IPS-11a (cell line): ENCODE data around the gene FLT4.
A peak's percentile ranks its signal among the peaks of the same experiment; 100 is the strongest.
"Not testable (repeated sequence)": the region's sequence is repeated elsewhere in the genome, so short reads cannot be mapped to it uniquely, and the experiment has no call there.

Source experiments
- H3K4me3 ChIP-seq: one replicate; pipeline ENCODE4 v1.5.1; 2013; ENCODE audit warnings: low read depth, low read length, control low read depth

FLT4 gene

GRCh38 chr5:180670586-180671359 lies 21.4 kb upstream of the FLT4 start:
- H3K4me3 ChIP-seq, result no peak overlapping the region

- no peak overlapping the region for H3K4me3 ChIP-seq
Observed at GRCh38 chr5:180670157-180670556, 20.8 kb upstream of the FLT4 start.

GRCh38 chr5:180669661-180670060 lies 20.3 kb upstream of the FLT4 start:
- no peak overlapping the region for H3K4me3 ChIP-seq

GRCh38 chr5:180668835-180669596 lies 19.6 kb upstream of the FLT4 start:
- H3K4me3 ChIP-seq, result no peak overlapping the region

- no peak overlapping the region for H3K4me3 ChIP-seq
Observed at GRCh38 chr5:180666812-180667211, 17.4 kb upstream of the FLT4 start.

GRCh38 chr5:180665682-180666404 lies 16.4 kb upstream of the FLT4 start:
- no peak overlapping the region for H3K4me3 ChIP-seq

- H3K4me3 ChIP-seq, result peak overlapping the region; percentile 24
Observed at GRCh38 chr5:180658774-180659564, 9.6 kb upstream of the FLT4 start.

GRCh38 chr5:180655243-180655642 lies 5.8 kb upstream of the FLT4 start:
- not testable (repeated sequence) for H3K4me3 ChIP-seq

- no peak overlapping the region for H3K4me3 ChIP-seq
Observed at GRCh38 chr5:180652771-180653170, 3.4 kb upstream of the FLT4 start.

- H3K4me3 ChIP-seq, result no peak overlapping the region
Observed at GRCh38 chr5:180652346-180652745, 2.9 kb upstream of the FLT4 start.

- peak overlapping the region; percentile 51 for H3K4me3 ChIP-seq
Observed at GRCh38 chr5:180648658-180649296, 623 bp downstream of the FLT4 start.

GRCh38 chr5:180647941-180648500 lies 1.4 kb downstream of the FLT4 start:
- no peak overlapping the region for H3K4me3 ChIP-seq

- H3K4me3 ChIP-seq, result no peak overlapping the region
Observed at GRCh38 chr5:180647465-180647864, 1.9 kb downstream of the FLT4 start.

GRCh38 chr5:180646963-180647305 lies 2.5 kb downstream of the FLT4 start:
- H3K4me3 ChIP-seq, result no peak overlapping the region

GRCh38 chr5:180646289-180646962 lies 3.0 kb downstream of the FLT4 start:
- H3K4me3 ChIP-seq, result no peak overlapping the region

- no peak overlapping the region for H3K4me3 ChIP-seq
Observed at GRCh38 chr5:180645274-180646204, 3.9 kb downstream of the FLT4 start.

- no peak overlapping the region for H3K4me3 ChIP-seq
Observed at GRCh38 chr5:180644825-180645273, 4.6 kb downstream of the FLT4 start.

- no peak overlapping the region for H3K4me3 ChIP-seq
Observed at GRCh38 chr5:180644129-180644824, 5.1 kb downstream of the FLT4 start.
